Right renal cortex interstitium (tissue), 3 donors: ENCODE results near the gene PRLHR. TPM values are rescaled to one million over a fixed set of nuclear protein-coding genes. Genes with fewer than 3 reads are reported as not detected.

Experiments
- DNase-seq, 3 donors: peaks; one replicate each; pipeline ENCODE4 v3.0.0-alpha.2; 2013; ENCODE audit warnings: low read depth in 3 of 3, low spot score in 2 of 3
- polyA plus RNA-seq, 3 donors: library from polyadenylated mRNA; unstranded; fragments of 120-200 nt; gene quantifications; one replicate each; pipeline ENCODE4 v1.2.1, GENCODE V29; 2013; ENCODE audit not compliant: insufficient read length in 3 of 3

The PRLHR gene
- polyA plus RNA-seq, 3 donors, result not detected

DNA sequence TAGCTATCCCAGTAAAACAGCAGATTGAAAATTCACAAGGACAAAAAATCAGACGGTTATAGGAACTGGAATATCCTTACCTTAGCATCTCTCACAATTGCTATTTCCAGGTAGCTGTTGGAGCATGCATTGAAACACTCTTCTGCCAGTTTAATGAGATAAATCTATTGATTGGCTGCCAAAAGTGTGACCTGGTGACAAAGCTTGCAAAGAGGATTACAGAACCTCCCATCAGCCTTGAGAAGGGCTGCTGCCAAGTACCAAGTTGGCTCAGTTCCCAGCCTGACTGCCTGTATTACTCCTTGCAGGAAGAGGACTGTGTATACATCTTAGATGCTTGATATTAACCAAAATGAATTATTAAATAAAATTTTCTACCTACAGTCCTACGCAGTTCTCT is 5.1 kb downstream of the PRLHR start:
- DNase-seq, result no peak

DNA sequence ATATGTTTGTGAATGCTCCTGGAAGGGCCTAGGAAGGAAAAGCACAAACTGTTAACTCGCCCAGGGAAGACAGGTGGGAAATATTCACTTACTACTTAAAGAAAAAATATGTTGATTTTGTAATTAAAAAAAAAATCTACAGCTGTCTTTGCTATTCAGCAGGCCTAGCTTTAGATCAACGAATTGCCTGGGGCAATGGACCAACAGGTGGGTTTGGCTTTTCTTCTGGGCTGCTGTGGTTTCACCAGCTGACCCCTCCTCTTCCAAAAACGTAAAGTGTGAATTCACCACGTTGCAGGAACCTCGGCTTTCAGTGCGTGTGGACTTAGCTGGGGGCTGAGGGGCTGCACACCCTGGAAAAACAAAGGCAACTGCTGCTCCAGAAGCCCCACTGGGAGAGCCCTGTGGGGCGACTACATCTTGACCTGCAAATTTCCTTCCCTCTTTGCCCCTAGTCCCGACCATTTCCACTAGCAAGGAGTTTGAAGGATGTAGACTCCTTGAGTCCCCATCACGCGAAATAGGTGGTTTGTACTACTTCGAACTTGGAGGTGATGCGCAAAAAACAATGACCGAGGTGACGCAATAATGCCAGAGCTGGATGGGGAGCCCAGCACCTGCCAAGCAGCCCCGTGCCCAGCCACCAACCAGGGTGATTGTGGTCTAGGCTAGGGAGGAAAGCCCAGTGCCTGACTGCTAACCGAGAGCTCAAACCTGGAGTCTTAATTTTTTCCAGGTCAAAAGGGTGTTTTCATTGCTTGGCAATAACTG is 7.4 kb downstream of the PRLHR start:
- DNase-seq, result no peak

DNA sequence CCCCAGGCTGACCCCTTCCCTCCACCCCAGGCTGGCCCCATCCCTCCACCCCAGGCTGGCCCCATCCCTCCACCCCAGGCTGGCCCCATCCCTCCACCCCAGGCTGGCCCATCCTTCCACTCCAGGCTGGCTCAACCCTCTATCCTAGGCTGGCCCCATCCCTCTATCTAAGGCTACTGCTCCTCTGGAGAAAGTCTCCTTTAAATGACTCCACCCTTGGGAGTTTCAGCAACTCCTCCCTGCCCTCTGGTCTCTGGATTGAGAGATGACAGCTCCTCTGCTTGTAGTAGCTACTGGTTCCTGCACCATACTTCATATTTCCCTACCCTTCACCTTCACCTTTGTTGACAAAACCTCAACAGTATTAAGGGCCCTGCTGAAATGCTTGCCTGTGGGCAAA is 8.5 kb downstream of the PRLHR start:
- DNase-seq, result no peak

DNA sequence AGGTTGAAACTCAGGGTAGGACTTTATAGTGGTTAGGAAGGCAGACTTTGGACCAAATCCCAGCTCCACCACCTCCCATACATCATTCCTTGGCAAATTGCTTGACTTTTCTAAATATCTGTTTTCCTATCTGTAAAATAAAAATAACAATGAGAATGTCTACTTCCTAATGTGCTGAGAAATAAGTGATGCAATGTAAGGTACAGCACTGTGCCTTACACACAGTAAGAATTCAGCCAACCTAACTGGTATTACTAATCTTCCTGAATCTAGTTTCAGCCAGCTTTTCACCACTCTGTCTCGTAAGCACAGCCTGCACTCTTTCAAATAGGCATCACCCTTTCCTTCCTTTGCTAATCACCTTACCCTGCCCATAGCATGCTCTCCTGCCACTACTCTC is 9.7 kb downstream of the PRLHR start:
- no peak for DNase-seq

DNA sequence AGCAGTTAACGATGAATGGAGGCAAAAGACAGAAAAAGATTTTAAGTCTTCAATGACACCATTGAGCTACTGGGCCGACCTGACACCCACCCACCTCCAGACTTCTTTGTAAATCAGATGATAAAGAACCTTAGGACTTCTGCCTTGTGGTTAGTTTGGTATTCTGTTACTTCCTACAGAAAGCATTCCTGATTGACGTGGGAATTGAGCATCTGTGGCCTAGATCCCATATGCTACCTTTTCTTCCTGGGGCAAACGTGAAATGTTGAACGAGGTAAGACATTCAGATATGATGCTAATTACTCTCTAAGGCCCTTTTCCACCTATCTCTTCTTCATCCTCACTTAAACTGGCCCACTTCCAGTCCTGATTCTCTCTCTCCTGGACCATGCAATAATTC is 10.2 kb downstream of the PRLHR start:
- DNase-seq, result no peak

DNA sequence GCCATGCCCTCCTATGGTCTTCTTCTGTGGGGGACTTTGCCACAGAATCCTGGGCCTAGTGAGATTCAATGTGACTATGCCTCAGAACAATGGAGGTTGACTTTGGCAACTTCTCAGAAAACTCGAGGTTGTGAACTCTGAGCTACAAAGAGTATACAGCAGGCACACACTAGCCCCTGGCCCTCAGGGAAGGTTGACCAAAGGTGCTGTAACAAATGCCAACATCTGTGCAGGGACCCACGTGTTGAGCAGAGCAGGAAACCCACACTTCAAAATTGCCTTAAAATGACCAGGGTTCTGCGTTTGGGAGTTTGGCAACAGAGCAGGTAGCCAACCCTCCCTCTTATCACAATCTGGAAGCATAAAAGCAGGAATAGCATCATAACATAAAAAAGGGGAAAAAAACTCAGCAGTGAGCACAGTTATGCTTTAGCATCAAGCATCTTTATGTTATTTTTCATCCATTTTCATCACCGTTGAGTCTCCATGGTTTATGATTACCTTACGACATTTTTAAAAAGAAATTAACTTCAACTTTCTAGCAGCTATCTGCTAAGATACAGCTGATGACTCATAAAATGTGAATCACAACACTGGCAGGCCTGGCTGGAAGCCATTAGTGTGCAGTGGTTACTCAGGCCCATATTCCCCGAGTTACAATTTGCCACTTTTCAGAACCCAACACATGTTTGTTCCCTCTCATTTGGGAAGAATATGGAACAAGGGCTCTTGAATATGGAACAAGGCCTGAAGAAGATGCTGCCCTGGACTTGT is 11.1 kb downstream of the PRLHR start:
- no peak for DNase-seq

DNA sequence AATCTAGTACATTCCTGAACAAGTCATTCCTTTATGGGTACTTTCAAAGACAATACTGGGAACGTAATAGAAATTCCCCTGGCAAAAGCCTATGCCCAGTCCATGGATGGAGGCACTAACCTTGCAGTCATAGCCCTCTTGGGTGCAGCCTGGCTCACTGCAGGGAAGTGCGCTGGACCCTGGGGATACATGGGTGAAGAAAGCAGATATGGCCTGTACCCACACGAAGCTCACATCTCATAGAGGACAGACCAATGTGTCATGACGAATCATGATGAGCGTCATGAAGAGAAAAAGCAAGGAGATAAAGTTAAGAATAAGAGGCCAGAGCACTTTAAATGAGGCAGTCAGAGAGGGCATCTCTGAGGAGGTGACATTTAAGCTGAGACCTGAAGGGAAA is 11.8 kb downstream of the PRLHR start:
- no peak for DNase-seq

DNA sequence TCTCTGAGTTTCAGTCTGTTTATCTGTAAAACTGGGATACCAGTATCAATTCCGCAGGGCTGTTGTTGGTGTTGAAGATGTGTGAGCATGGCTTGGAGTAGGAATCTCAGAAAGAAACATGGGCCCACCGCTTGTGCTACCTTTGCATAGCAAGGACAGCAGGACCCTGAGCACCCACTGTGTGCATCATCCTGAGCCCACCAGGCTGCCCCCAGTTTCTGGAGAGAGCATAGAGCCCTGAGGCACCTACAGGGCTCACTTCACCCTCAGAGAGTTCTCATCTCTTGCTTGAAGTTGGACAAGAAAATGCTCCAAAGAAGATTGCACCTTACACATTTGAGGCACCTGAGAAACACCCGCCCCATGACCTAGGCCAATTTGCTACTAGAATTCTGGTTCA is 12.9 kb downstream of the PRLHR start:
- no peak for DNase-seq

DNA sequence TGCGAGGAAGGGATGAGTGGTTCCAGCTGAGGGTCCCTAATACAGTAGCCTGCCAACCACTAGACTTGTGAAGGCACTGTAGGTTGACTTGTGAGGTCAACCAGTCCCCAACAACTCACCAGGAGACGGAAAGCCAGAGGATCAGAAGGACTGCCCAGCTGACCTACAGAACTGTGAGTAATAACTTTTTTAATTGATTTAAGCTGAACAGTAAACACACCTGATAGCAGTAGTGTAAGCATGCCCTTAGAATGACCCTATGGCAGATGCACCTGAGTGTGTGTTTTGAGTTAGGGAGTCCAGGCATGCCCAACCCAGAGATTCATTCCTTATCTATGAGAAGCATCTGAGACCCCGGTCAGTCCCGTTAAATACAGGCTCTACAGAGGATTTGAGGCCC is 14.1 kb downstream of the PRLHR start:
- no peak for DNase-seq

DNA sequence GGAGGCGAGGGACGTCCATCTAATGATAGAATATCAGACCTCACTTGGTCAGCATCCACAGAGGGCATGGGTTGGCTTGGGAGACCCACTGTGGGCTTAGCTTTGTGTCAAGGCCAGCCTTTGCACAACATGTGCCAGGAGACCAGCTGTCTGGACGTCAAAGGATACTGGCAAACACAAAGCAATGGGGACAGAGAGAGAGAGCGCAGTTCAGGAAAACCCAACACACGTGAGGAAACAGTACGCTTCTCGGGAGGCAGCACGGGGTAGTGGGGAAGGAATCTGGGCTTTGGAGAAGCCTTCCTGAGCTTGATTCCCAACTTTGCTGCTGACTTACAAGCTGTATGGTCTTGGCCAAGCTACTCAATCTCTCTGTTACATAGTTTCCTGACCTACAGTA is 14.7 kb downstream of the PRLHR start:
- no peak for DNase-seq

DNA sequence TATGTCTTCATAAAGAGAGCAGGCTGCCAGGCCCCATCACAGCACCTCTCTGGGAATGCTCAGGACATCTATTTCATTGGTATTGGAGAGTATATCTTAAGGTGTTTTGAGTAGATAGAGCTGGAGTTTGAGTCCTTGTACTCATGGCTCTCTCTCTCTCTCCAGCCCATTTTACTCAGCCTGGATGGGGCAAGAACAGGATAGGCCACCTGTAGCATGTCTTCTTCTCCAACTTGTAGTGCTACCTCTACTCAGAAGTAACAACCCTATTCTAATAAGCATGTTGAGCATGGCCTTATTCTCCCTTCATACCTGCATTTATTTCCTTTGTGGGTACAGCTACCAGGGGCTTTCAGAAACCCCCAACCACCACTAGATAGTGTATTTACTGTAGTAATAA is 21.9 kb downstream of the PRLHR start:
- no peak for DNase-seq

DNA sequence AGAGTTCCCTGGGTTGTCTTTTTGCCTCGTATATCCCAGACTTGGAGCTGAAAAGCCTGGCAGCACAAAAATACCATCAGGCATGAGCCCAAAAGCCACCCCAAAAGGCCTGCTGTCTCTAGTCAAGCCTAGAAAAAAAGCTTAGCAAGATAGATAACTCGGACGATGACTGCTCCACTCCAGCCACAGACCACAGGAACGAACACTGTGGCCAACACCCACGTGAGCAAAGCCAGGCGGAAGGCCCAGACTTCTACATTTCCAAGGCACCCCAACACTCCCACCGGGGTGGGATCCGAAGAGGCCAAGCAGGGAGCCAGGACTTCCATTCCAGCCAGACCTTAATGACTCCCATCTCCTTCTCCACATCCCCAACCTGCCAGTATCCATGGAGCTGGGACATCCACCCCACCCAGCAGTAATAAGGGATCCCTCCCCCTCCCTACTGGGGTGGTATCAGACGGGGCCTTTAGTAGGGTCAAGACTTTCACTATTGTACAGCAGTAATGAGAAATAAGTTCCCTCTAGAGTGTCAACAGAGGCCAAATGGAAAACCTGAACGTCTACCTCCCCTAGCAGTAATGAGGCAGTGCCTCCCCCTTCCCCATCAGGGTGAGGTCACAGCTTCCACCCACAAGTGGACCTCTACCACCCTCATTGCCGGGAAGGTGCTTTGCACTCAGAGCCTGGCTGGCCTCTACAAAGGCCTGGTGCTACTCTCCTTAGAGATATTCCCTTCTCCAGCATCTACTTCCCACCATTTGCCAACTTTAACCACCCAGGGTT is 23.0 kb downstream of the PRLHR start:
- no peak for DNase-seq

DNA sequence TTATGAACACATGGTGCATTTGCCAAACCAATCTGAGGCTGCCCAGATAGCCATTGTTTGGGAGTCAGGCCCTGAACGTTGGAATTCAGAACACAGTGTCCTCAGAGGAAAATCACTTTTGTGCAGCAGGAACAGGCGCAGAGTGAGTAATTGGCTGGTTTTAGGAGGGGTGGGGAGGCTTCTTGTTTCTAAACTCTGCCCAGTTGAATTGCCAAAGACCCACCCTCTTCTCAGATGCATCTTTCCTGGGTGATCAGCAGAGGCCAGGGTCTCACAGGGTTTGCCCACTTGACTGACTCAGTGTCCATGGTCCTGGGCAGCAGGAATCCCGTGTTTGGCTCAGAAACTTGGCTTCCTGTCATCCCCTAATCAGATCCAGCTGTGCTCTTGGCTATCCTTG is 24.3 kb downstream of the PRLHR start:
- no peak for DNase-seq

DNA sequence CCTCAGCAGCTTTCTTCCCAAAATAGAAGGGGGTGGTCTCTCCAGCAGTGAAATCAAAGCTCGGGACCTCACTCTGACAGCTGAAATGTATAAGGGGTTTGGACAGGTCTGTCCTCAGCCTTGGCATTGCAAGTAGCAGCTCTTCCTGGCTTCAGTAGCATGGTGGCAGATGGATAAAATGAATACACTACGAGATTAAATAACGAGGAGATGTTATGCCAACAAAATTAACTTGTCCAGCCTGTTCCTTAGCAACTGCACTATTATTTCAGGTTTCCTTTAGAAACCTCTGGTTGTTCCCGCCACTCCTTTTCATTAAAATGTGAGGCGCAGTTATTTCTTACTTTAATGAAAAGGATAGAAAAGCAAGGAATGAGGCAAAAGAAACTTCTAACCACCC is 24.9 kb downstream of the PRLHR start:
- no peak for DNase-seq

DNA sequence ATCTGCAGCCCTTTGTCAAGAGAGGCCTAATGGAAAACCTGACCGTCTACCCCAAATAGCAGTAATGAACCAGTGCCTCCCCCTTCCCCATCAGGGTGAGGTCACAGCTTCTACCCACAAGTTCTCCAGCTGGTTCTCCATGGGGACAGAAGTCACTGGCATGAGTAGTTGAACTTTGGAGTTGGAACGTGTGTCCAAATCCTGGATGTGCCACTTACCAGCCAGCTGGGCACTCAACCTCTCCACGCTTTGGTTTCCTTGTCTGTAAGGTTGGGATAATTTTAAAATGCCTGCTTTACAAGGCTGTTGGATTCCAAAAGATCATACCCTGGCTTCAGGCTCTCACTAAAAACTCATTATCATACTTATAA is 25.6 kb downstream of the PRLHR start:
- DNase-seq, result no peak

DNA sequence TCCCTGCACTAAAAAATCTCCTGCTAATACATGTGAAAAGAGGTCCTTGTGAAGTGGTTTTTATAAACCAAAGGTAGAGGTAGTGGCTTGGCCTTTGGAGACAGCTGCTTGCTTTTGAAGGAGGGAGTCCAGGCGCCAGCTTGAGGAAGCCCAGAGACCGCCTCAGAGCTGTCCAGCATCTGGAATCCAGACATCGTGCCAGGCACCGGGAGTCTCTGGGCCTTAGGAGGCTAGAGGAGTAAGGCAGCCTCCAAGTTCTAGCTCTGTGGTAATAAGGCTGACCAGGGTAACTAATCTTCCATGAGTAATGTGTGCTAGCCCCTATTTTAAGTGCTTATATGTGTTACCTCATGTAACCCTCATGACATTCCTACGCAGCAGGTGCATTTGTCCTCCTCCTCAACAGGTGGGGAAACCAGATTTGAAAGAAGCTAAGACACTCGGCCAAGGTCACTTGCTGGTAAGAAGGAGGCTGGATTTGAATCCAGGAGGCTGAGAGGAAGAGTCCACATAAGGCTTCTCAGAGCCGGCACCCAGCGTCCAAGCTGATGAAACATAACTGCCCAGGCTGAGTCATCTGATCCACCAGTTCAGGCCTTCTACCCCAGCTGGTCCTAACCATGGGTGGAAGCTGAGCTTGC is 26.1 kb downstream of the PRLHR start:
- no peak for DNase-seq

DNA sequence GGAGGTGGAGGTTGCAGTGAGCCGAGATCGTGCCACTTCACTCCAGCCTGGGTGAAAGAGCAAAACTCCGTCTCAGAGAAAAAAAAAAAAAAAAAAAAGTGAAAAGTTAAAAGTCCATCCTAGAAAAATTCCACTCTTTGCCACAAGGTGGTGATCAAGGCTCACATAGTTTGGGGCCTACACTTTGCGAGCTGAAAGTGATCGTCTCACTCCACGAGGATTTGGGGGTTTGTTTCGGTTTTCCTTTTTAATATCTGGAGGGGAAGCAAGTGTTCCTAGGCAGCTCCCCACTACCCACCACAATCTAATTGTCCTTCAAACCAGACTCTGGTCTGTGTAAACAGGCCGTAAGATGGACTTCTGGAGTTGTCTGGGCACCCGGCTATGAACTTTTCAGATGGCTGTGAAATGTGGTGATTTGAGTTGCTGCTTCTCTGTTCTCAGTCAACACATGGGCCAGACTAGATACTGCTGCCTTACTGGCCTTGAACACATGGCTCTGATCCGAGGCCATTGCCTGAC is 27.1 kb downstream of the PRLHR start:
- peak in 2 of 3 donors; percentile 53 to 59 for DNase-seq

DNA sequence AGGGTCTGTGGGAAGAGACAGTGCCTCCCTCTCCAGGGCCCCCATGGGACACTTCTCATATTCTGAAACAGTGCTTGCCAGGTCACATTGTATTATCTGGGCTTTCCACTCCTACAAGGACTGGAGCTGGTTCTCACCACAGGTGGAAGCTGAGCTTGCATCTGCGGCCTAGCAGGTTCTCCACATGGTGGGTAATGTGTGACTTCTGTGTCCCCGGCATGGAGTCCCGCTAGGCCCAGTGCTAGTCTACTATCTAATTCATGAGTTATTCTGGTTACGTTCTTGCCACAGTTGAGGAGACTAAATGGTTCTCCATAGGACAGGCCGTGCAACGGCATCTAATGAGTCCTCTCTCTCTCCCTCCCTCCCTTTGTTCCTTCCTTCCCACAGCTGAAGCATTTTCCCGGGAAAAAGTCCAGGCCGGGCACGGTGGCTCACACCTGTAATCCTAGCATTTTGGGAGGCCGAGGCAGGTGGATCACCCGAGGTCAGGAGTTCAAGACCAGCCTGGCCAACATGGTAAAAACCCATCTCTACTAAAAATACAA is 27.7 kb downstream of the PRLHR start:
- DNase-seq, result no peak

DNA sequence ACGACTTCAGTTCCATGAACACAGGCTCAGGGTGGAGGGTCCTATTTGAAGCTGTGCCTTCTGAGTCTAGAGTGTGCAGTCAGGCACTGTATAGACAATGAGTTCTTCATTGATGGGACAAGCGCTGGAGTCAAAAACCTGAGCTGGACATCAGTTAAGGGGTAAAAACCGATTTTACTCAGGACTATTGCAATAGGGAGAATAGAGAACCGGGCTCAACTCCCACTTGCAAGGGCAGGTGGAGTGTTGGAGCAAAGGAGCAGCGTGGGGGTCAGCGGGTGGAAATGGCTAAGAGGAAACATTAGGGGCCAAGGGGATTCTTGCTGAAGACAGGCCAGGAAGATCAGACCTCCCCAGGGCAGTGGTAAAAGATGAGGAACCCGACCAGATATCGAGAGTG is 28.5 kb downstream of the PRLHR start:
- DNase-seq, result no peak

DNA sequence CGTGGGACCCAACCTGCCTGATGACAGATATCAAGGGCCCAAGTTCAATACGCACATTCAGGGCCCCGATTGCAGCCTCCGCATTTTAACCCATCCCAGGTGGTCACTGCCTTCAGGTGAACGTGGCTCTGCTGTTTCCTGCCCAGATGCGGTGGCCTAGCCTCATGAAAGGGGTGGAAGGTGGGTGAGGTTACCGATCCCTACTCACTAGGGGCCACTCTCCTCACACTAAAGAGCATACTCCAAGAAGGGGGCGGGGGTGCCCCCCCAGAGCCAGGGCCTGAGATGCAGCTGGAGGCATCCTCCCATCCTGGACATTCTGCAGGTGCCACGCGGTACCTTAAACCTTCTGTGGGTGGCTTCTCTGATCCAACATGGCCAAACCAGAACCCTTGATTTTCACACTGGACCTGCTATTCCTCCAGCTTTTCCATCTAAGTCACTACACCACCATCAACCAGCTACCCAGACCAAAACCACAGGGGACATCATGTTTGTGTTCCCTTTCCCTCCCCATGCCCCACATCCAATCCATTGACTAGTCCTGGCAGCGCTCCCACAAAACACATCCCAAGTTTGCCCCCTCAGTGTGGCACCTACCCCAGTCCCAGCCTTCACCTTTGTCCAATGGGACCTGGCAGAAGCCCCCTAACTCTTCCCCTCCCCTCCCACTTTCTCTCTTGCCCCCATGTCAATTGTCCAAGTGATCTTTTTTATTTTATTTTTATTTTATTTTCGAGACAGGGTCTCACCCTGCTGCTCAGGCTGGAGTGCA is 30.0 kb downstream of the PRLHR start:
- no peak for DNase-seq
